Neural crest cell (in vitro differentiated cells): ENCODE measurements around the gene ATXN7. TPM values are rescaled to one million over a fixed set of nuclear protein-coding genes. Genes with fewer than 3 reads are reported as not detected.

Experiments
- DNase-seq: peaks from one replicate; pipeline ENCODE4 v3.0.0; 2021; ENCODE audit warnings: low read depth, mixed read lengths, low spot score
- H3K27ac Mint-ChIP-seq: one replicate; pipeline ENCODE4 v1.8.0; 2021; ENCODE audit warnings: mild to moderate bottlenecking, mixed read lengths; ENCODE audit not compliant: unreplicated experiment
- H3K27me3 Mint-ChIP-seq: 2 replicates; pipeline ENCODE4 v1.8.0; 2021; ENCODE audit warnings: low read depth, mild to moderate bottlenecking, mixed read lengths
- H3K36me3 Mint-ChIP-seq: 2 replicates; pipeline ENCODE4 v1.8.0; 2021; ENCODE audit warnings: low read depth, mild to moderate bottlenecking, mixed read lengths
- H3K4me1 Mint-ChIP-seq: 2 replicates; pipeline ENCODE4 v1.8.0; 2021; ENCODE audit warnings: mixed read lengths
- H3K4me3 Mint-ChIP-seq: one replicate; pipeline ENCODE4 v1.8.0; 2021; ENCODE audit warnings: mild to moderate bottlenecking, mixed read lengths
- H3K9me3 Mint-ChIP-seq: 2 replicates; pipeline ENCODE4 v1.8.0; 2021; ENCODE audit warnings: mixed read lengths
- CTCF ChIP-seq: fragments of 200-600 bp; sonication (generic); conservative IDR thresholded peaks from 2 replicates; pipeline ENCODE4 v1.5.0; 2021; ENCODE audit warnings: antibody characterized with exemption, mild to moderate bottlenecking
- total RNA-seq: library from RNA; stranded (reverse); gene quantifications from 2 replicates; pipeline ENCODE4 v1.2.1, GENCODE V29; 2021

ATXN7 gene
- total RNA-seq, 1 donor from 2014 or later: 21.7 TPM

- H3K36me3 Mint-ChIP-seq: peaks cover 2% of the 10 kb centered on the region
- no peak overlapping the region for H3K27ac Mint-ChIP-seq
- no peaks in the 10 kb centered on the region for H3K9me3 Mint-ChIP-seq
- H3K4me1 Mint-ChIP-seq: peaks cover 13% of the 10 kb centered on the region
- no peak overlapping the region for H3K4me3 Mint-ChIP-seq
- no peak for TF ChIP-seq CTCF
- H3K27me3 Mint-ChIP-seq: no peaks in the 10 kb centered on the region
- no peak for DNase-seq
Measured at GRCh38 chr3:64003589-64003988, 139.9 kb downstream of the ATXN7 start.

GRCh38 chr3:64008017-64008416 is 144.3 kb downstream of the ATXN7 start:
- Mint-ChIP-seq H3K36me3 (peaks cover 16% of the 10 kb centered on the region), H3K27ac (no peak overlapping the region)

GRCh38 chr3:64008487-64009351 is 145.1 kb downstream of the ATXN7 start:
- no peak for DNase-seq
- Mint-ChIP-seq H3K36me3 (peaks cover 16% of the 10 kb centered on the region), H3K27me3 (no peaks in the 10 kb centered on the region), H3K4me3 (no peak overlapping the region), H3K27ac (no peak overlapping the region), H3K9me3 (no peaks in the 10 kb centered on the region), H3K4me1 (no peaks in the 10 kb centered on the region)
- no peak for TF ChIP-seq CTCF

More at GRCh38 chr3:64008017-64008416, 144.3 kb downstream of the ATXN7 start:
- no peaks in the 10 kb centered on the region for H3K27me3 Mint-ChIP-seq
- no peak overlapping the region for H3K4me3 Mint-ChIP-seq
- no peaks in the 10 kb centered on the region for H3K4me1 Mint-ChIP-seq
- no peak for TF ChIP-seq CTCF
- DNase-seq: no peak
- no peaks in the 10 kb centered on the region for H3K9me3 Mint-ChIP-seq

GRCh38 chr3:64009528-64009927 is 145.9 kb downstream of the ATXN7 start:
- no peaks in the 10 kb centered on the region for H3K27me3 Mint-ChIP-seq
- H3K36me3 Mint-ChIP-seq: peaks cover 19% of the 10 kb centered on the region
- H3K4me1 Mint-ChIP-seq: no peaks in the 10 kb centered on the region
- TF ChIP-seq CTCF: no peak
- no peak overlapping the region for H3K4me3 Mint-ChIP-seq
- H3K27ac Mint-ChIP-seq: no peak overlapping the region
- no peak for DNase-seq
- H3K9me3 Mint-ChIP-seq: no peaks in the 10 kb centered on the region

GRCh38 chr3:64010199-64010598 is 146.5 kb downstream of the ATXN7 start:
- H3K4me1 Mint-ChIP-seq: no peaks in the 10 kb centered on the region
- H3K9me3 Mint-ChIP-seq: no peaks in the 10 kb centered on the region
- peaks cover 22% of the 10 kb centered on the region for H3K36me3 Mint-ChIP-seq
- H3K27me3 Mint-ChIP-seq: no peaks in the 10 kb centered on the region
- DNase-seq: no peak
- H3K4me3 Mint-ChIP-seq: no peak overlapping the region
- no peak for TF ChIP-seq CTCF
- H3K27ac Mint-ChIP-seq: no peak overlapping the region
